ENCODE data around the gene EPHA2.

GRCh38 chr1:16114527-16115467 is 41.1 kb downstream of the EPHA2 start:
- TF ChIP-seq CTCF (IDR thresholded peaks at IDR 0.05): no peak
- no peak for TF ChIP-seq POLR2A (IDR thresholded peaks at IDR 0.05)

Data from body of pancreas (tissue), 4 donors.